SK-N-SH (cell line): ENCODE data around the gene CELF2. TPM values are rescaled to one million over a fixed set of nuclear protein-coding genes. Genes with fewer than 3 reads are reported as not detected.

Experiments
- CTCF ChIA-PET: fragments of 300-600, 350-600 bp; formaldehyde crosslinking; extraction: SDS; loops from one replicate; lab custom pipeline; 2021; lab: Yijun Ruan, JAX
- POLR2A ChIA-PET: fragments of 350-600 bp; sonication (Branson Sonifier 250); formaldehyde crosslinking; extraction: SDS; loops from one replicate; lab custom pipeline; 2020; ENCODE audit warnings: antibody characterized with exemption, inconsistent platforms; lab: Yijun Ruan, JAX
- DNase-seq: peaks from one replicate; pipeline ENCODE4 v3.0.0; 2012
- H2AFZ ChIP-seq: fragments of 200-600 bp; sonication (generic); 2 replicates; pipeline ENCODE4 v1.8.1; 2016; ENCODE audit warnings: antibody characterized with exemption, mild to moderate bottlenecking, low read depth
- H3F3A ChIP-seq: fragments of 200-600 bp; sonication (generic); replicated peaks from 2 replicates; pipeline ENCODE3; 2016; ENCODE audit warnings: antibody characterized with exemption, mild to moderate bottlenecking; ENCODE audit not compliant: insufficient read depth
- H3K27ac ChIP-seq, 2 experiments: fragments of 200-500 bp in 1 of 2; fragments of 200-600 bp in 1 of 2; sonication (Bioruptor generic) in 1 of 2; sonication (generic), shearing (Covaris generic) in 1 of 2; 2 replicates each; pipeline versions ENCODE4 v1.5.1 to v1.6.1; 2014 to 2016; ENCODE audit warnings: low read depth in 2 of 2, inconsistent platforms in 1 of 2, low read length in 1 of 2, mild to moderate bottlenecking in 1 of 2, mixed read lengths in 1 of 2
- H3K27me3 ChIP-seq: fragments of 200-600 bp; sonication (generic), shearing (Covaris generic); 2 replicates; pipeline ENCODE4 v1.6.1; 2016; ENCODE audit warnings: mixed run types; ENCODE audit not compliant: insufficient read depth
- H3K36me3 ChIP-seq, 2 experiments: fragments of 200-500 bp in 1 of 2; fragments of 200-600 bp in 1 of 2; sonication (Bioruptor generic) in 1 of 2; sonication (generic) in 1 of 2; replicated peaks in 1 of 2; 2 replicates each; pipeline versions ENCODE3 to v1.5.1; 2014 to 2016; ENCODE audit warnings: low read length in 1 of 2, mild to moderate bottlenecking in 1 of 2; ENCODE audit not compliant: insufficient read depth in 2 of 2, control insufficient read depth in 1 of 2
- H3K4me1 ChIP-seq, 2 experiments: fragments of 200-500 bp in 1 of 2; fragments of 200-600 bp in 1 of 2; sonication (Bioruptor generic) in 1 of 2; sonication (generic), shearing (Covaris generic) in 1 of 2; 2 replicates each; pipeline versions ENCODE4 v1.5.1 to v1.6.1; 2014 to 2016; ENCODE audit warnings: low read depth in 1 of 2, low read length in 1 of 2, mixed run types in 1 of 2; ENCODE audit not compliant: insufficient read depth in 2 of 2, control insufficient read depth in 1 of 2
- H3K4me2 ChIP-seq: fragments of 200-600 bp; sonication (generic), shearing (Covaris generic); 2 replicates; pipeline ENCODE4 v1.6.1; 2017; ENCODE audit warnings: mixed run types
- H3K4me3 ChIP-seq, 2 experiments: fragments of 200-500 bp in 1 of 2; fragments of 200-600 bp in 1 of 2; sonication (Bioruptor generic) in 1 of 2; sonication (generic), shearing (Covaris generic) in 1 of 2; 2 replicates each; pipeline versions ENCODE4 v1.5.1 to v1.8.1; 2014 to 2016; ENCODE audit warnings: low read depth in 2 of 2, inconsistent platforms in 1 of 2, low read length in 1 of 2, mild to moderate bottlenecking in 1 of 2, mixed read lengths in 1 of 2, moderate library complexity in 1 of 2
- H3K79me2 ChIP-seq: fragments of 200-600 bp; sonication (generic); 2 replicates; pipeline ENCODE4 v1.8.1; 2017; ENCODE audit warnings: mild to moderate bottlenecking; ENCODE audit not compliant: insufficient read depth
- H3K9ac ChIP-seq: fragments of 200-600 bp; sonication (generic); 2 replicates; pipeline ENCODE4 v1.6.1; 2017; ENCODE audit warnings: mixed run types
- H3K9me2 ChIP-seq: fragments of 200-600 bp; sonication (generic); 2 replicates; pipeline ENCODE4 v1.6.1; 2017; ENCODE audit warnings: mixed run types
- H3K9me3 ChIP-seq: fragments of 200-600 bp; sonication (generic); 2 replicates; pipeline ENCODE4 v1.6.1; 2017; ENCODE audit warnings: mixed run types, mild to moderate bottlenecking, moderate library complexity
- H4K20me1 ChIP-seq: fragments of 200-600 bp; sonication (generic); 2 replicates; pipeline ENCODE4 v1.6.1; 2017; ENCODE audit warnings: mild to moderate bottlenecking, mixed run types; ENCODE audit not compliant: insufficient read depth
- CHD2 ChIP-seq: fragments of 150-350 bp; IDR thresholded peaks from 2 replicates; pipeline ENCODE4 v1.6.1; 2018; ENCODE audit warnings: low read length; ENCODE audit not compliant: partially characterized antibody
- EZH2phosphoT487 ChIP-seq: fragments of 200-600 bp; sonication (generic); IDR thresholded peaks from 2 replicates; pipeline ENCODE4 v1.6.1; 2017; ENCODE audit warnings: low read depth, mixed run types, mild to moderate bottlenecking, antibody characterized with exemption, moderate library complexity, borderline replicate concordance
- FOSL2 ChIP-seq: IDR thresholded peaks from 2 replicates; pipeline ENCODE4 v1.4.0; 2012; ENCODE audit warnings: low read depth, mild to moderate bottlenecking, moderate library complexity, borderline replicate concordance
- FOXJ3 ChIP-seq: sonication (generic); formaldehyde crosslinking; IDR thresholded peaks from 2 replicates; pipeline ENCODE4 v1.5.1; 2020; ENCODE audit warnings: mild to moderate bottlenecking, missing genetic modification reagents
- FOXM1 ChIP-seq: IDR thresholded peaks from 2 replicates; pipeline ENCODE4 v1.4.0; 2012; ENCODE audit warnings: low read depth, mild to moderate bottlenecking
- GABPA ChIP-seq: IDR thresholded peaks from 2 replicates; pipeline ENCODE4 v1.4.0; 2012; ENCODE audit warnings: low read depth, mild to moderate bottlenecking
- GATA2 ChIP-seq: sonication (generic); formaldehyde crosslinking; IDR thresholded peaks from 2 replicates; pipeline ENCODE4 v1.5.0; 2020; ENCODE audit warnings: mild to moderate bottlenecking, missing genetic modification reagents
- JUND ChIP-seq: IDR thresholded peaks from 2 replicates; pipeline ENCODE4 v1.4.0; 2012
- MEF2A ChIP-seq: IDR thresholded peaks from 2 replicates; pipeline ENCODE4 v1.4.0; 2012; ENCODE audit warnings: low read depth, borderline replicate concordance
- POLR2AphosphoS5 ChIP-seq: IDR thresholded peaks from 2 replicates; pipeline ENCODE4 v1.6.1; 2012; ENCODE audit warnings: low read depth, low read length
- REST ChIP-seq: IDR thresholded peaks from 2 replicates; pipeline ENCODE4 v1.6.1; 2012; ENCODE audit warnings: mild to moderate bottlenecking, low read depth, low read length, moderate library complexity
- RFX5 ChIP-seq: IDR thresholded peaks from 2 replicates; pipeline ENCODE4 v1.6.1; 2012; ENCODE audit warnings: mild to moderate bottlenecking, improper control_type of control experiment, low read length
- RXRA ChIP-seq: IDR thresholded peaks from 2 replicates; pipeline ENCODE4 v1.4.0; 2012; ENCODE audit warnings: low read depth, mild to moderate bottlenecking, borderline replicate concordance
- SMC3 ChIP-seq: IDR thresholded peaks from 2 replicates; pipeline ENCODE4 v1.6.1; 2012; ENCODE audit warnings: low read depth, low read length, improper control_type of control experiment
- USF1 ChIP-seq: IDR thresholded peaks from 2 replicates; pipeline ENCODE4 v1.4.0; 2012; ENCODE audit warnings: low read depth, borderline replicate concordance
- ZBTB33 ChIP-seq: IDR thresholded peaks from 2 replicates; pipeline ENCODE4 v1.4.0; 2012; ENCODE audit warnings: low read depth, borderline replicate concordance
- WGBS: methylation state at CpG from one replicate; pipeline ENCODE4 v1.1.6; 2017; ENCODE audit warnings: low lambda C conversion rate; 5-methylcytosine and 5-hydroxymethylcytosine counted together
- polyA plus RNA-seq, 3 experiments: library from polyadenylated mRNA; depleted of rRNA; stranded (reverse); fragments of >200 nt; gene quantifications; 2 replicates each; pipeline ENCODE4 v1.2.3, GENCODE V29; 2012

CELF2 gene
- polyA plus RNA-seq, 1 of the 3 experiments (the other 2 are of a cell fraction) = 0.03 TPM

- no peaks in the 10 kb centered on the region; a peak in 1 of 4 replicates for H3K4me1 ChIP-seq
- no peak overlapping the region for H3K9ac ChIP-seq
- no peaks in the 10 kb centered on the region for H4K20me1 ChIP-seq
- TF ChIP-seq GABPA = no peak
- no peak for TF ChIP-seq CHD2
- TF ChIP-seq RFX5 = no peak
- no peak for TF ChIP-seq FOXM1
- TF ChIP-seq JUND = no peak
- TF ChIP-seq ZBTB33 = no peak
- TF ChIP-seq MEF2A = no peak
- no peak for TF ChIP-seq FOSL2
- TF ChIP-seq SMC3 = no peak
- TF ChIP-seq GATA2 = no peak
- TF ChIP-seq FOXJ3 (CRISPR knock-in tag) = no peak
- no peak for TF ChIP-seq EZH2phosphoT487
- TF ChIP-seq POLR2AphosphoS5 = no peak
- TF ChIP-seq RXRA = no peak
- no peak for TF ChIP-seq REST
- TF ChIP-seq USF1 = no peak
- no peaks in the 10 kb centered on the region for H3F3A ChIP-seq
- H3K79me2 ChIP-seq = no peaks in the 10 kb centered on the region
- H3K4me3 ChIP-seq = no peak overlapping the region
- H2AFZ ChIP-seq = no peak overlapping the region
- CTCF ChIA-PET = interaction anchor here (0.6 kb wide), 1 partner anchor 280 kb away, joined by 3 read pairs; no protein-coding TSS in a partner anchor
- H3K4me2 ChIP-seq = no peak overlapping the region
- no peak for DNase-seq
- H3K36me3 ChIP-seq = no peaks in the 10 kb centered on the region
- H3K9me2 ChIP-seq = no peaks in the 10 kb centered on the region
- no peak overlapping the region for H3K27ac ChIP-seq
- no peaks in the 10 kb centered on the region for H3K27me3 ChIP-seq
- POLR2A ChIA-PET = no interaction called here
- WGBS = 42% methylated on average over 8 of the region's 11 CpGs
- no peaks in the 10 kb centered on the region for H3K9me3 ChIP-seq
Measured at GRCh38 chr10:11373717-11374171, 356.1 kb downstream of the CELF2 start.
